ENCODE results near the gene SYCP2L.
"Not testable (repeated sequence)": the region's sequence is repeated elsewhere in the genome, so short reads cannot be mapped to it uniquely, and the experiment has no call there.

Gene SYCP2L

GRCh38 chr6:10843554-10843953 is 43.3 kb upstream of the SYCP2L start:
- Histone ChIP-seq H3K4me2 (ENCODE audit: low read length) (no peak overlapping the region), H2AFZ (no peak overlapping the region), H3K9ac (no peak overlapping the region), H3K4me3 (ENCODE audit: low read depth, low read length) (no peak overlapping the region), H3K9me3 (ENCODE audit: control insufficient read depth, low read length) (no peaks in the 10 kb centered on the region), H3K36me3 (ENCODE audit: control insufficient read depth, insufficient read depth, low read length) (no peaks in the 10 kb centered on the region), H3K4me1 (peaks cover 16% of the 10 kb centered on the region), H3K79me2 (no peaks in the 10 kb centered on the region), H3K27me3 (ENCODE audit: control insufficient read depth, insufficient read depth, low read length) (no peaks in the 10 kb centered on the region), H3K27ac (no peak overlapping the region)
- no peak for TF ChIP-seq CTCF (IDR thresholded peaks at IDR 0.05)

GRCh38 chr6:10847684-10848083 is 39.2 kb upstream of the SYCP2L start:
- Histone ChIP-seq H3K36me3 (ENCODE audit: control insufficient read depth, insufficient read depth, low read length) (no peaks in the 10 kb centered on the region), H3K4me2 (ENCODE audit: low read length) (no peak overlapping the region), H3K4me3 (ENCODE audit: low read depth, low read length) (no peak overlapping the region), H3K27ac (peak overlapping the region; percentile 100), H3K4me1 (peaks cover 30% of the 10 kb centered on the region), H3K9me3 (ENCODE audit: control insufficient read depth, low read length) (no peaks in the 10 kb centered on the region), H3K79me2 (no peaks in the 10 kb centered on the region), H3K9ac (no peak overlapping the region), H3K27me3 (ENCODE audit: control insufficient read depth, insufficient read depth, low read length) (no peaks in the 10 kb centered on the region), H2AFZ (no peak overlapping the region)
- peak; percentile 74 for TF ChIP-seq CTCF (IDR thresholded peaks at IDR 0.05)

- no peaks in the 10 kb centered on the region for H3K9me3 ChIP-seq (ENCODE audit: control insufficient read depth, low read length)
These were observed 37.0 kb upstream of the SYCP2L start for GRCh38 chr6:10849901-10850300.

GRCh38 chr6:10850728-10851127 is 36.1 kb upstream of the SYCP2L start:
- Histone ChIP-seq H3K4me2 (ENCODE audit: low read length) (peak overlapping the region; percentile 46), H3K4me3 (ENCODE audit: low read depth, low read length) (peak overlapping the region; percentile 43), H2AFZ (peak overlapping the region; percentile 34), H3K4me1 (peaks cover 48% of the 10 kb centered on the region), H3K79me2 (no peaks in the 10 kb centered on the region), H3K27ac (peak overlapping the region; percentile 100), H3K9ac (peak overlapping the region; percentile 21), H3K36me3 (ENCODE audit: control insufficient read depth, insufficient read depth, low read length) (peaks cover 6% of the 10 kb centered on the region), H3K27me3 (ENCODE audit: control insufficient read depth, insufficient read depth, low read length) (no peaks in the 10 kb centered on the region), H3K9me3 (ENCODE audit: control insufficient read depth, low read length) (no peaks in the 10 kb centered on the region)
- no peak for TF ChIP-seq CTCF (IDR thresholded peaks at IDR 0.05)

More at GRCh38 chr6:10849901-10850300, 37.0 kb upstream of the SYCP2L start:
- peaks cover 6% of the 10 kb centered on the region for H3K36me3 ChIP-seq (ENCODE audit: control insufficient read depth, insufficient read depth, low read length)
- no peaks in the 10 kb centered on the region for H3K79me2 ChIP-seq
- H3K4me3 ChIP-seq (ENCODE audit: low read depth, low read length): peak overlapping the region; percentile 43
- H3K9ac ChIP-seq: no peak overlapping the region
- peak overlapping the region; percentile 100 for H3K27ac ChIP-seq
- peaks cover 43% of the 10 kb centered on the region for H3K4me1 ChIP-seq
- H3K27me3 ChIP-seq (ENCODE audit: control insufficient read depth, insufficient read depth, low read length): no peaks in the 10 kb centered on the region
- H3K4me2 ChIP-seq (ENCODE audit: low read length): peak overlapping the region; percentile 48
- no peak for TF ChIP-seq CTCF (IDR thresholded peaks at IDR 0.05)
- no peak overlapping the region for H2AFZ ChIP-seq

GRCh38 chr6:10852361-10852960 is 34.4 kb upstream of the SYCP2L start:
- peaks cover 52% of the 10 kb centered on the region for H3K4me1 ChIP-seq
- H3K36me3 ChIP-seq (ENCODE audit: control insufficient read depth, insufficient read depth, low read length): peaks cover 6% of the 10 kb centered on the region
- H3K27ac ChIP-seq: peak overlapping the region; percentile 100
- no peaks in the 10 kb centered on the region for H3K79me2 ChIP-seq
- no peaks in the 10 kb centered on the region for H3K27me3 ChIP-seq (ENCODE audit: control insufficient read depth, insufficient read depth, low read length)
- H3K4me2 ChIP-seq (ENCODE audit: low read length): no peak overlapping the region
- no peak for TF ChIP-seq CTCF (IDR thresholded peaks at IDR 0.05)
- no peak overlapping the region for H3K9ac ChIP-seq
- H3K4me3 ChIP-seq (ENCODE audit: low read depth, low read length): no peak overlapping the region
- H3K9me3 ChIP-seq (ENCODE audit: control insufficient read depth, low read length): no peaks in the 10 kb centered on the region
- H2AFZ ChIP-seq: no peak overlapping the region

GRCh38 chr6:10853849-10854300 is 33.0 kb upstream of the SYCP2L start:
- H3K79me2 ChIP-seq; H3K4me2 ChIP-seq (ENCODE audit: low read length); H3K36me3 ChIP-seq (ENCODE audit: control insufficient read depth, insufficient read depth, low read length); H2AFZ ChIP-seq; H3K9me3 ChIP-seq (ENCODE audit: control insufficient read depth, low read length); H3K27me3 ChIP-seq (ENCODE audit: control insufficient read depth, insufficient read depth, low read length); H3K9ac ChIP-seq: not testable (repeated sequence)
- peak overlapping the region; percentile 100 for H3K27ac ChIP-seq
- H3K4me3 ChIP-seq (ENCODE audit: low read depth, low read length): peak overlapping the region; percentile 25
- peaks cover 56% of the 10 kb centered on the region for H3K4me1 ChIP-seq
